Stimulated activated effector memory CD8-positive, alpha-beta T cell treated with anti-CD3 and anti-CD28 coated beads, Interleukin-12 subunit alpha, Interleukin-12 subunit beta, amount 100 ng/mL, for 72 hours (primary cell): Measurements from ENCODE around the gene MB.

Experiments used
- ATAC-seq: fragments of 150-1000 bp; cut with Tn5 transposase; 2 replicates; pipeline ENCODE4 v1.10.0; 2021
- DNase-seq, 2 donors: peaks; one replicate each; pipeline ENCODE4 v3.0.0; 2021 to 2022; ENCODE audit warnings: low spot score in 2 of 2
- H3K27ac Mint-ChIP-seq: one replicate; pipeline ENCODE4 v1.8.0; 2022; ENCODE audit warnings: mild to moderate bottlenecking, mixed read lengths
- H3K36me3 Mint-ChIP-seq: one replicate; pipeline ENCODE4 v1.8.0; 2022; ENCODE audit warnings: mild to moderate bottlenecking, mixed read lengths
- H3K4me1 Mint-ChIP-seq: one replicate; pipeline ENCODE4 v1.8.0; 2022; ENCODE audit warnings: mixed read lengths
- H3K4me3 Mint-ChIP-seq: one replicate; pipeline ENCODE4 v1.8.0; 2022; ENCODE audit warnings: mild to moderate bottlenecking, mixed read lengths
- H3K9me3 Mint-ChIP-seq: one replicate; pipeline ENCODE4 v1.8.0; 2022; ENCODE audit warnings: mixed read lengths

The MB gene

GRCh38 chr22:35648066-35649025 is 31.2 kb upstream of the MB start, which contains the start of gene APOL6:
Gene APOL6, plus strand, starts transcription at chr22:35648446. Its CDS starts 7,980 bp downstream, at chr22:35656426.
- H3K36me3 Mint-ChIP-seq, result peaks cover 31% of the 10 kb centered on the region
- no peaks in the 10 kb centered on the region for H3K9me3 Mint-ChIP-seq
- ATAC-seq (peak; percentile 90), DNase-seq (peak; percentile 42 to 84)
- peak within 1 kb of the TSS; percentile 85 for H3K4me3 Mint-ChIP-seq
- H3K4me1 Mint-ChIP-seq, result peaks cover 29% of the 10 kb centered on the region
- H3K27ac Mint-ChIP-seq, result peak within 1 kb of the TSS; percentile 100

GRCh38 chr22:35645646-35646045 is 28.5 kb upstream of the MB start:
- Mint-ChIP-seq H3K36me3 (peaks cover 28% of the 10 kb centered on the region), H3K9me3 (no peaks in the 10 kb centered on the region), H3K27ac (no peak overlapping the region), H3K4me1 (peaks cover 27% of the 10 kb centered on the region), H3K4me3 (no peak overlapping the region)
- DNase-seq (no peak), ATAC-seq (no peak)

GRCh38 chr22:35643991-35644390 is 26.9 kb upstream of the MB start:
- Mint-ChIP-seq H3K9me3 (no peaks in the 10 kb centered on the region), H3K4me3 (no peak overlapping the region), H3K4me1 (peaks cover 18% of the 10 kb centered on the region), H3K27ac (peak overlapping the region; percentile 61), H3K36me3 (peaks cover 12% of the 10 kb centered on the region)
- ATAC-seq, result no peak
- DNase-seq, result no peak

GRCh38 chr22:35642305-35642741 is 25.2 kb upstream of the MB start:
- DNase-seq (no peak), ATAC-seq (no peak)
- Mint-ChIP-seq H3K9me3 (no peaks in the 10 kb centered on the region), H3K4me3 (no peak overlapping the region), H3K36me3 (no peaks in the 10 kb centered on the region), H3K27ac (no peak overlapping the region), H3K4me1 (peaks cover 7% of the 10 kb centered on the region)

- no peak overlapping the region for H3K27ac Mint-ChIP-seq
- H3K36me3 Mint-ChIP-seq, result no peaks in the 10 kb centered on the region
- ATAC-seq (no peak), DNase-seq (no peak)
- H3K4me1 Mint-ChIP-seq, result no peaks in the 10 kb centered on the region
- H3K4me3 Mint-ChIP-seq, result no peak overlapping the region
- H3K9me3 Mint-ChIP-seq, result no peaks in the 10 kb centered on the region
These were observed 24.5 kb upstream of the MB start for GRCh38 chr22:35641494-35642120.

GRCh38 chr22:35638410-35638809 is 21.3 kb upstream of the MB start:
- no peak for ATAC-seq
- no peaks in the 10 kb centered on the region for H3K9me3 Mint-ChIP-seq
- H3K36me3 Mint-ChIP-seq, result no peaks in the 10 kb centered on the region
- DNase-seq, result no peak
- H3K4me1 Mint-ChIP-seq, result peaks cover 18% of the 10 kb centered on the region
- H3K27ac Mint-ChIP-seq, result peak overlapping the region; percentile 10
- no peak overlapping the region for H3K4me3 Mint-ChIP-seq

GRCh38 chr22:35638001-35638400 is 20.9 kb upstream of the MB start:
- DNase-seq (no peak), ATAC-seq (no peak)
- Mint-ChIP-seq H3K4me3 (no peak overlapping the region), H3K9me3 (no peaks in the 10 kb centered on the region), H3K27ac (no peak overlapping the region), H3K36me3 (no peaks in the 10 kb centered on the region), H3K4me1 (peaks cover 22% of the 10 kb centered on the region)

GRCh38 chr22:35637254-35637653 is 20.1 kb upstream of the MB start:
- H3K4me1 Mint-ChIP-seq, result peaks cover 23% of the 10 kb centered on the region
- H3K27ac Mint-ChIP-seq, result no peak overlapping the region
- H3K4me3 Mint-ChIP-seq, result no peak overlapping the region
- DNase-seq (no peak), ATAC-seq (no peak)
- no peaks in the 10 kb centered on the region for H3K9me3 Mint-ChIP-seq
- H3K36me3 Mint-ChIP-seq, result no peaks in the 10 kb centered on the region

- DNase-seq, result no peak
- peaks cover 32% of the 10 kb centered on the region for H3K4me1 Mint-ChIP-seq
- no peaks in the 10 kb centered on the region for H3K9me3 Mint-ChIP-seq
- peaks cover 3% of the 10 kb centered on the region for H3K36me3 Mint-ChIP-seq
- no peak overlapping the region for H3K4me3 Mint-ChIP-seq
- H3K27ac Mint-ChIP-seq, result no peak overlapping the region
- ATAC-seq, result peak; percentile 57
These were observed 17.9 kb upstream of the MB start for GRCh38 chr22:35634943-35635540.

- no peak for ATAC-seq
- no peak overlapping the region for H3K27ac Mint-ChIP-seq
- no peak for DNase-seq
- no peak overlapping the region for H3K4me3 Mint-ChIP-seq
- no peaks in the 10 kb centered on the region for H3K9me3 Mint-ChIP-seq
- peaks cover 41% of the 10 kb centered on the region for H3K4me1 Mint-ChIP-seq
- H3K36me3 Mint-ChIP-seq, result peaks cover 13% of the 10 kb centered on the region
These were observed 16.9 kb upstream of the MB start for GRCh38 chr22:35634015-35634414.

GRCh38 chr22:35633520-35633919 is 16.4 kb upstream of the MB start:
- Mint-ChIP-seq H3K36me3 (peaks cover 15% of the 10 kb centered on the region), H3K27ac (no peak overlapping the region), H3K4me3 (no peak overlapping the region), H3K4me1 (peaks cover 41% of the 10 kb centered on the region), H3K9me3 (no peaks in the 10 kb centered on the region)
- ATAC-seq, result no peak
- DNase-seq, result no peak

- H3K36me3 Mint-ChIP-seq, result peaks cover 15% of the 10 kb centered on the region
- DNase-seq (no peak), ATAC-seq (no peak)
- no peaks in the 10 kb centered on the region for H3K9me3 Mint-ChIP-seq
- H3K4me3 Mint-ChIP-seq, result no peak overlapping the region
- no peak overlapping the region for H3K27ac Mint-ChIP-seq
- peaks cover 42% of the 10 kb centered on the region for H3K4me1 Mint-ChIP-seq
These were observed 15.8 kb upstream of the MB start for GRCh38 chr22:35632935-35633334.

GRCh38 chr22:35631597-35631996 is 14.5 kb upstream of the MB start:
- Mint-ChIP-seq H3K36me3 (peaks cover 15% of the 10 kb centered on the region), H3K27ac (no peak overlapping the region), H3K4me1 (peaks cover 53% of the 10 kb centered on the region), H3K9me3 (no peaks in the 10 kb centered on the region), H3K4me3 (no peak overlapping the region)
- DNase-seq, result no peak
- ATAC-seq, result peak; percentile 40

- Mint-ChIP-seq H3K4me1 (peaks cover 53% of the 10 kb centered on the region), H3K27ac (peak overlapping the region; percentile 87)
These were observed 13.8 kb upstream of the MB start for GRCh38 chr22:35630891-35631290.

GRCh38 chr22:35630387-35630793 is 13.3 kb upstream of the MB start:
- DNase-seq, result no peak
- H3K4me1 Mint-ChIP-seq, result peaks cover 50% of the 10 kb centered on the region
- no peak for ATAC-seq
- no peaks in the 10 kb centered on the region for H3K9me3 Mint-ChIP-seq
- H3K4me3 Mint-ChIP-seq, result peak overlapping the region; percentile 44
- peak overlapping the region; percentile 87 for H3K27ac Mint-ChIP-seq
- H3K36me3 Mint-ChIP-seq, result peaks cover 15% of the 10 kb centered on the region

More at GRCh38 chr22:35630891-35631290, 13.8 kb upstream of the MB start:
- H3K4me3 Mint-ChIP-seq, result no peak overlapping the region
- no peaks in the 10 kb centered on the region for H3K9me3 Mint-ChIP-seq
- no peak for DNase-seq
- ATAC-seq, result no peak
- peaks cover 15% of the 10 kb centered on the region for H3K36me3 Mint-ChIP-seq
